A673 (cell line): ENCODE measurements around the gene PRR5L. TPM values are rescaled to one million over a fixed set of nuclear protein-coding genes. Genes with fewer than 3 reads are reported as not detected.

Source experiments
- BruUV-seq: library from RNA; stranded (reverse); fragments of 400-500 nt; replicated peaks from 2 replicates; lab custom pipeline; 2021; lab: Mats Ljungman, UMichigan
- CTCF ChIA-PET: fragments of 300-600 bp; sonication (Branson Sonifier 250); formaldehyde crosslinking; loops from one replicate; lab custom pipeline; 2022; ENCODE audit warnings: antibody characterized with exemption; lab: Charles Lee
- POLR2A ChIA-PET: fragments of 300-600 bp; sonication (Branson Sonifier 250); formaldehyde crosslinking; loops from one replicate; lab custom pipeline; 2022; ENCODE audit warnings: antibody characterized with exemption; ENCODE audit not compliant: low non-redundant PET; lab: Charles Lee
- DNase-seq: peaks from one replicate; pipeline ENCODE4 v3.0.0-alpha.2; 2015; ENCODE audit warnings: low spot score
- H3K27ac ChIP-seq: fragments of 200-600 bp; sonication (generic); 2 replicates; pipeline ENCODE4 v1.5.1; 2016; ENCODE audit warnings: mixed run types, low read depth, mild to moderate bottlenecking, mixed read lengths, antibody characterized with exemption, low read length; ENCODE audit not compliant: poor library complexity, severe bottlenecking
- H3K27me3 ChIP-seq: fragments of 200-600 bp; sonication (generic); replicated peaks from 2 replicates; pipeline ENCODE4 v1.6.1; 2017; ENCODE audit warnings: mixed run types, low read depth, mild to moderate bottlenecking, mixed read lengths, antibody characterized with exemption, low read length; ENCODE audit not compliant: insufficient read depth, poor library complexity
- H3K36me3 ChIP-seq: fragments of 200-600 bp; sonication (generic); 2 replicates; pipeline ENCODE4 v1.6.1; 2016; ENCODE audit warnings: mixed run types, mild to moderate bottlenecking, mixed read lengths, antibody characterized with exemption, low read length; ENCODE audit not compliant: insufficient read depth, poor library complexity, severe bottlenecking
- H3K4me1 ChIP-seq: fragments of 200-600 bp; sonication (generic); 2 replicates; pipeline ENCODE4 v1.6.1; 2017; ENCODE audit warnings: mixed run types, mild to moderate bottlenecking, mixed read lengths, antibody characterized with exemption, low read length; ENCODE audit not compliant: insufficient read depth, poor library complexity, severe bottlenecking
- H3K4me3 ChIP-seq: fragments of 200-600 bp; sonication (generic); 2 replicates; pipeline ENCODE4 v1.5.1; 2016; ENCODE audit warnings: low read depth, mixed run types, mild to moderate bottlenecking, mixed read lengths, low read length; ENCODE audit not compliant: poor library complexity, severe bottlenecking
- H3K9me3 ChIP-seq: fragments of 200-600 bp; sonication (generic); 2 replicates; pipeline ENCODE4 v1.6.1; 2016; ENCODE audit warnings: mixed run types, low read depth, mild to moderate bottlenecking, mixed read lengths, antibody characterized with exemption, low read length; ENCODE audit not compliant: poor library complexity, severe bottlenecking
- CTCF ChIP-seq: fragments of 300-800, 200-600 bp; sonication (generic); conservative IDR thresholded peaks from 2 replicates; pipeline ENCODE4 v1.5.1; 2017; ENCODE audit warnings: low read depth, mild to moderate bottlenecking, antibody characterized with exemption, low read length, moderate library complexity, mixed read lengths
- EZH2 ChIP-seq: fragments of 200-600 bp; sonication (generic); IDR thresholded peaks from 2 replicates; pipeline ENCODE4 v1.6.1; 2017; ENCODE audit warnings: borderline replicate concordance, low read depth, mild to moderate bottlenecking, mixed read lengths, antibody characterized with exemption, low read length; ENCODE audit not compliant: poor library complexity, severe bottlenecking
- intact Hi-C: fragments of 100-400 bp; cut with micrococcal nuclease; formaldehyde crosslinking; loops from one replicate; pipeline ENCODE4 v1.10.0; 2022; ENCODE audit not compliant: unreplicated experiment
- total RNA-seq: library from RNA; stranded (reverse); gene quantifications from 2 replicates; pipeline ENCODE4 v1.2.3, GENCODE V29; 2021

PRR5L gene
- total RNA-seq, 1 experiment from 2014 or later: 102 TPM

- Histone ChIP-seq H3K36me3 (peaks cover 16% of the 10 kb centered on the region), H3K9me3 (no peaks in the 10 kb centered on the region), H3K4me3 (no peak overlapping the region), H3K4me1 (peaks cover under 1% of the 10 kb centered on the region), H3K27me3 (no peaks in the 10 kb centered on the region), H3K27ac (no peak overlapping the region)
- ChIA-PET CTCF (no interaction called here), POLR2A (no interaction called here)
- no peak for DNase-seq
- TF ChIP-seq CTCF: no peak
- TF ChIP-seq EZH2: no peak
- no TSS peak for BruUV-seq
- intact Hi-C loops: no loop called here
Measured at GRCh38 chr11:36426226-36426848, 130.2 kb downstream of the PRR5L start.

- no peaks in the 10 kb centered on the region for H3K9me3 ChIP-seq
- H3K36me3 ChIP-seq: peaks cover 20% of the 10 kb centered on the region
- H3K4me1 ChIP-seq: no peaks in the 10 kb centered on the region
- no peak overlapping the region for H3K4me3 ChIP-seq
- H3K27me3 ChIP-seq: no peaks in the 10 kb centered on the region
- intact Hi-C loops: no loop called here
- TF ChIP-seq EZH2 (no peak), CTCF (no peak)
- no peak overlapping the region for H3K27ac ChIP-seq
- BruUV-seq: no TSS peak
- peak; percentile 48 for DNase-seq
- POLR2A ChIA-PET: no interaction called here
- CTCF ChIA-PET: no interaction called here
Measured at GRCh38 chr11:36427079-36427478, 131.0 kb downstream of the PRR5L start.

GRCh38 chr11:36427876-36428275 lies 131.8 kb downstream of the PRR5L start:
- TF ChIP-seq EZH2 (no peak), CTCF (no peak)
- no peak overlapping the region for H3K27ac ChIP-seq
- ChIA-PET CTCF (no interaction called here), POLR2A (no interaction called here)
- DNase-seq: no peak
- BruUV-seq: no TSS peak
- no peaks in the 10 kb centered on the region for H3K9me3 ChIP-seq
- no peaks in the 10 kb centered on the region for H3K27me3 ChIP-seq
- no peak overlapping the region for H3K4me3 ChIP-seq
- intact Hi-C loops: no loop called here
- peaks cover 26% of the 10 kb centered on the region for H3K36me3 ChIP-seq
- no peaks in the 10 kb centered on the region for H3K4me1 ChIP-seq
